HCT116 (cell line): ENCODE measurements around the gene HMCN1. TPM values are rescaled to one million over a fixed set of nuclear protein-coding genes. Genes with fewer than 3 reads are reported as not detected.

Source experiments
- ATAC-seq: fragments of 200-7000 bp; cut with Tn5 transposase; 2 replicates; pipeline ENCODE4 v1.9.1; 2020; ENCODE audit warnings: mild to moderate bottlenecking, moderate library complexity
- BruUV-seq: library from RNA; stranded (reverse); fragments of 400-500 nt; replicated peaks from 2 replicates; lab custom pipeline; 2021; lab: Mats Ljungman, UMichigan
- CTCF ChIA-PET: fragments of 300-600 bp; sonication (Branson Sonifier 250); formaldehyde crosslinking; loops from one replicate; lab custom pipeline; 2021; ENCODE audit warnings: antibody characterized with exemption; lab: Charles Lee
- POLR2A ChIA-PET: fragments of 300-600, 350-600 bp; sonication (Branson Sonifier 250); formaldehyde crosslinking; loops from one replicate; lab custom pipeline; 2021; ENCODE audit warnings: antibody characterized with exemption; lab: Charles Lee
- RAD21 ChIA-PET, 2 experiments: fragments of 300-600 bp; sonication (Branson Sonifier 250); formaldehyde crosslinking; loops; one replicate each; lab custom pipeline; 2023; ENCODE audit warnings: low total read pairs in 2 of 2; ENCODE audit not compliant: uncharacterized antibody in 2 of 2, unreplicated experiment in 2 of 2, low non-redundant PET in 1 of 2; lab: Charles Lee
- DNase-seq: peaks from one replicate; pipeline ENCODE4 v3.0.0-alpha.2; 2010; ENCODE audit warnings: low read depth, low spot score
- H2AFZ ChIP-seq: fragments of 200-600 bp; shearing (Covaris generic), sonication (generic); 2 replicates; pipeline ENCODE4 v1.6.1; 2017; ENCODE audit warnings: low read depth, mixed run types, mixed read lengths, antibody characterized with exemption, low read length; ENCODE audit not compliant: poor library complexity, severe bottlenecking
- H3K27ac ChIP-seq: 2 replicates; pipeline ENCODE4 v1.5.1; 2012; ENCODE audit warnings: low read depth, low read length
- H3K27me3 ChIP-seq: fragments of 200-600 bp; sonication (generic); 2 replicates; pipeline ENCODE4 v1.6.1; 2016; ENCODE audit warnings: mixed run types, low read length, mixed read lengths; ENCODE audit not compliant: insufficient read depth
- H3K36me3 ChIP-seq, 2 experiments: fragments of 200-500 bp in 1 of 2; fragments of 200-600 bp in 1 of 2; sonication (Bioruptor generic) in 1 of 2; sonication (generic) in 1 of 2; 2 replicates each; pipeline versions ENCODE4 v1.5.1 to v1.6.1; 2014 to 2016; ENCODE audit warnings: low read length in 2 of 2, inconsistent platforms in 1 of 2, mixed read lengths in 1 of 2, mixed run types in 1 of 2; ENCODE audit not compliant: insufficient read depth in 2 of 2, control insufficient read depth in 1 of 2
- H3K4me1 ChIP-seq, 2 experiments: fragments of 200-600 bp in 1 of 2; sonication (generic) in 1 of 2; 2 replicates each; pipeline versions ENCODE4 v1.5.1 to v1.6.1; 2012 to 2017; ENCODE audit warnings: low read length in 2 of 2, inconsistent platforms in 1 of 2, mild to moderate bottlenecking in 1 of 2, mixed read lengths in 1 of 2, mixed run types in 1 of 2, moderate library complexity in 1 of 2; ENCODE audit not compliant: insufficient read depth in 2 of 2, control insufficient read depth in 1 of 2
- H3K4me2 ChIP-seq: fragments of 200-600 bp; sonication (generic); 2 replicates; pipeline ENCODE4 v1.6.1; 2017; ENCODE audit warnings: mixed run types, low read length, mixed read lengths
- H3K4me3 ChIP-seq, 2 experiments: fragments of 200-600 bp in 1 of 2; sonication (generic) in 1 of 2; replicated peaks in 1 of 2; 2 replicates each; pipeline ENCODE4 v1.5.1; 2011 to 2016; ENCODE audit warnings: low read length in 2 of 2, control low read depth in 1 of 2, low read depth in 1 of 2, mild to moderate bottlenecking in 1 of 2, mixed read lengths in 1 of 2, mixed run types in 1 of 2
- H3K79me2 ChIP-seq: fragments of 200-600 bp; sonication (generic); 2 replicates; pipeline ENCODE4 v1.6.1; 2017; ENCODE audit warnings: mild to moderate bottlenecking, mixed run types, low read length, moderate library complexity, mixed read lengths; ENCODE audit not compliant: insufficient read depth
- H3K9ac ChIP-seq: fragments of 200-600 bp; sonication (generic); 2 replicates; pipeline ENCODE4 v1.6.1; 2016; ENCODE audit warnings: low read length, mixed read lengths
- H3K9me2 ChIP-seq: fragments of 200-600 bp; sonication (generic), shearing (Covaris generic); 2 replicates; pipeline ENCODE4 v1.6.1; 2017; ENCODE audit warnings: mixed run types, mild to moderate bottlenecking, moderate library complexity; ENCODE audit not compliant: insufficient read depth
- H3K9me3 ChIP-seq, 2 experiments: fragments of 200-500 bp in 1 of 2; fragments of 200-600 bp in 1 of 2; sonication (Bioruptor generic) in 1 of 2; sonication (generic) in 1 of 2; 2 replicates each; pipeline ENCODE4 v1.6.1; 2014 to 2017; ENCODE audit warnings: low read length in 2 of 2, mixed read lengths in 2 of 2, inconsistent platforms in 1 of 2, low read depth in 1 of 2, mild to moderate bottlenecking in 1 of 2, mixed run types in 1 of 2, moderate library complexity in 1 of 2; ENCODE audit not compliant: control insufficient read depth in 1 of 2, insufficient read depth in 1 of 2
- H4K20me1 ChIP-seq: fragments of 200-600 bp; sonication (generic), shearing (Covaris generic); 2 replicates; pipeline ENCODE4 v1.6.1; 2017; ENCODE audit warnings: mixed run types, mild to moderate bottlenecking, moderate library complexity; ENCODE audit not compliant: insufficient read depth
- ATF3 ChIP-seq: IDR thresholded peaks from 2 replicates; pipeline ENCODE4 v1.6.1; 2012
- CBX3 ChIP-seq: IDR thresholded peaks from 2 replicates; pipeline ENCODE4 v1.6.1; 2012; ENCODE audit warnings: low read depth
- CEBPB ChIP-seq: IDR thresholded peaks from 2 replicates; pipeline ENCODE4 v1.6.1; 2012; ENCODE audit warnings: low read depth
- EGR1 ChIP-seq: IDR thresholded peaks from 2 replicates; pipeline ENCODE4 v1.6.1; 2012; ENCODE audit warnings: low read depth
- ELF1 ChIP-seq: IDR thresholded peaks from 2 replicates; pipeline ENCODE4 v1.6.1; 2012; ENCODE audit warnings: low read depth, borderline replicate concordance
- EZH2 ChIP-seq: fragments of 200-600 bp; sonication (generic); IDR thresholded peaks from 2 replicates; pipeline ENCODE4 v1.6.1; 2017; ENCODE audit warnings: antibody characterized with exemption, mixed run types
- EZH2phosphoT487 ChIP-seq: fragments of 200-600 bp; IDR thresholded peaks from 2 replicates; pipeline ENCODE4 v1.6.1; 2018; ENCODE audit warnings: antibody characterized with exemption, borderline replicate concordance
- JUND ChIP-seq: IDR thresholded peaks from 2 replicates; pipeline ENCODE4 v1.6.1; 2012
- POLR2A ChIP-seq: IDR thresholded peaks from 2 replicates; pipeline ENCODE4 v1.7.0; 2011; ENCODE audit warnings: borderline replicate concordance; ENCODE audit not compliant: insufficient read depth, insufficient read length; ENCODE audit errors: extremely low read depth
- POLR2AphosphoS5 ChIP-seq: IDR thresholded peaks from 2 replicates; pipeline ENCODE4 v1.6.1; 2011; ENCODE audit warnings: mild to moderate bottlenecking, low read depth, low read length, moderate library complexity
- RAD21 ChIP-seq: IDR thresholded peaks from 2 replicates; pipeline ENCODE4 v1.6.1; 2012; ENCODE audit warnings: low read depth, mild to moderate bottlenecking
- SIN3A ChIP-seq: IDR thresholded peaks from 2 replicates; pipeline ENCODE4 v1.6.1; 2012; ENCODE audit warnings: low read depth
- SP1 ChIP-seq: IDR thresholded peaks from 2 replicates; pipeline ENCODE4 v1.6.1; 2012; ENCODE audit warnings: low read depth
- SRF ChIP-seq: IDR thresholded peaks from 2 replicates; pipeline ENCODE4 v1.6.1; 2012; ENCODE audit warnings: low read depth
- TCF7L2 ChIP-seq: IDR thresholded peaks from 2 replicates; pipeline ENCODE4 v1.7.0; 2011; ENCODE audit warnings: borderline replicate concordance, inconsistent platforms; ENCODE audit not compliant: insufficient read depth, insufficient read length; ENCODE audit errors: extremely low read depth
- YY1 ChIP-seq: IDR thresholded peaks from 2 replicates; pipeline ENCODE4 v1.6.1; 2011; ENCODE audit warnings: low read length, low read depth, moderate library complexity, mild to moderate bottlenecking; ENCODE audit not compliant: insufficient replicate concordance; ENCODE audit errors: extremely low read depth
- ZBTB33 ChIP-seq: IDR thresholded peaks from 2 replicates; pipeline ENCODE4 v1.6.1; 2011; ENCODE audit warnings: mild to moderate bottlenecking, low read length, moderate library complexity; ENCODE audit not compliant: insufficient replicate concordance; ENCODE audit errors: extremely low read depth
- ZFX ChIP-seq: fragments of 450-650 bp; IDR thresholded peaks from 2 replicates; pipeline ENCODE4 v1.6.1; 2017
- intact Hi-C: fragments of 100-400 bp; cut with micrococcal nuclease; formaldehyde crosslinking; loops from 2 replicates; pipeline ENCODE4 v1.10.0; 2022
- total RNA-seq: library from RNA; stranded (reverse); gene quantifications from one replicate; pipeline ENCODE4 v1.2.1, GENCODE V29; 2021; ENCODE audit not compliant: unreplicated experiment
- TF ChIP-seq, protein P1 (sequence below), 3 experiments: fragments of 200-600 bp in 1 of 3; sonication (generic) in 1 of 3; IDR thresholded peaks in 2 of 3; conservative IDR thresholded peaks in 1 of 3; 2 replicates each; pipeline ENCODE4 v1.5.1; 2012 to 2017; ENCODE audit warnings: low read depth in 2 of 3, low read length in 2 of 3, antibody characterized with exemption in 1 of 3, borderline replicate concordance in 1 of 3, control low read depth in 1 of 3, mild to moderate bottlenecking in 1 of 3, mixed read lengths in 1 of 3, mixed run types in 1 of 3, moderate library complexity in 1 of 3; ENCODE audit not compliant: insufficient read depth in 1 of 3
- TF ChIP-seq, protein P2 (sequence below): IDR thresholded peaks from 2 replicates; pipeline ENCODE4 v1.6.1; 2012

The HMCN1 gene
- total RNA-seq, 1 experiment from 2014 or later, result 0.59 TPM

GRCh38 chr1:185856482-185856881 lies 122.3 kb downstream of the HMCN1 start:
- no TSS peak for BruUV-seq
- Histone ChIP-seq H3K27ac (no peak overlapping the region), H3K27me3 (no peaks in the 10 kb centered on the region), H3K4me3 (no peak overlapping the region), H3K9me3 (no peaks in the 10 kb centered on the region), H3K4me2 (no peak overlapping the region), H3K79me2 (no peaks in the 10 kb centered on the region), H3K9ac (no peak overlapping the region), H3K4me1 (no peaks in the 10 kb centered on the region), H2AFZ (no peak overlapping the region), H3K36me3 (no peaks in the 10 kb centered on the region), H4K20me1 (no peaks in the 10 kb centered on the region), H3K9me2 (no peaks in the 10 kb centered on the region)
- ATAC-seq, result no peak
- CTCF ChIA-PET, result no interaction called here
- intact Hi-C loops, result no loop called here
- POLR2A ChIA-PET, result no interaction called here
- DNase-seq, result no peak
- RAD21 ChIA-PET, result no interaction called here
- no peak for TF ChIP-seq SRF
- no peak for TF ChIP-seq YY1
- no peak for TF ChIP-seq JUND
- TF ChIP-seq ZBTB33, result no peak
- TF ChIP-seq, protein P1, sequence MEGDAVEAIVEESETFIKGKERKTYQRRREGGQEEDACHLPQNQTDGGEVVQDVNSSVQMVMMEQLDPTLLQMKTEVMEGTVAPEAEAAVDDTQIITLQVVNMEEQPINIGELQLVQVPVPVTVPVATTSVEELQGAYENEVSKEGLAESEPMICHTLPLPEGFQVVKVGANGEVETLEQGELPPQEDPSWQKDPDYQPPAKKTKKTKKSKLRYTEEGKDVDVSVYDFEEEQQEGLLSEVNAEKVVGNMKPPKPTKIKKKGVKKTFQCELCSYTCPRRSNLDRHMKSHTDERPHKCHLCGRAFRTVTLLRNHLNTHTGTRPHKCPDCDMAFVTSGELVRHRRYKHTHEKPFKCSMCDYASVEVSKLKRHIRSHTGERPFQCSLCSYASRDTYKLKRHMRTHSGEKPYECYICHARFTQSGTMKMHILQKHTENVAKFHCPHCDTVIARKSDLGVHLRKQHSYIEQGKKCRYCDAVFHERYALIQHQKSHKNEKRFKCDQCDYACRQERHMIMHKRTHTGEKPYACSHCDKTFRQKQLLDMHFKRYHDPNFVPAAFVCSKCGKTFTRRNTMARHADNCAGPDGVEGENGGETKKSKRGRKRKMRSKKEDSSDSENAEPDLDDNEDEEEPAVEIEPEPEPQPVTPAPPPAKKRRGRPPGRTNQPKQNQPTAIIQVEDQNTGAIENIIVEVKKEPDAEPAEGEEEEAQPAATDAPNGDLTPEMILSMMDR (IDR thresholded peaks at IDR 0.05 in 2 of 3, conservative IDR thresholded peaks at IDR 0.05 in 1 of 3; ENCODE audit: borderline replicate concordance in 1 of 3, insufficient read depth in 1 of 3, low read depth in 2 of 3, low read length in 2 of 3), result no peak
- TF ChIP-seq EZH2phosphoT487, result no peak
- no peak for TF ChIP-seq EZH2
- no peak for TF ChIP-seq POLR2AphosphoS5
- TF ChIP-seq ELF1, result no peak
- no peak for TF ChIP-seq CEBPB
- TF ChIP-seq CBX3, result no peak
- no peak for TF ChIP-seq SIN3A
- no peak for TF ChIP-seq RAD21
- no peak for TF ChIP-seq SP1
- no peak for TF ChIP-seq ATF3
- TF ChIP-seq EGR1, result no peak
- TF ChIP-seq, protein P2, sequence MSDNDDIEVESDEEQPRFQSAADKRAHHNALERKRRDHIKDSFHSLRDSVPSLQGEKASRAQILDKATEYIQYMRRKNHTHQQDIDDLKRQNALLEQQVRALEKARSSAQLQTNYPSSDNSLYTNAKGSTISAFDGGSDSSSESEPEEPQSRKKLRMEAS, result no peak
- no peak for TF ChIP-seq ZFX
- TF ChIP-seq TCF7L2, result no peak
- TF ChIP-seq POLR2A, result no peak
